DND-41 (cell line): ENCODE results near the gene UBA52.

ENCODE experiments used
- EZH2 ChIP-seq: IDR thresholded peaks from 3 replicates; pipeline ENCODE4 v1.6.1; 2012; ENCODE audit warnings: borderline replicate concordance, low read depth, mild to moderate bottlenecking, moderate library complexity, low read length, inconsistent platforms; ENCODE audit not compliant: severe bottlenecking
- TF ChIP-seq, protein P1 (sequence below): IDR thresholded peaks from 2 replicates; pipeline ENCODE4 v1.5.1; 2012; ENCODE audit warnings: borderline replicate concordance, low read length, moderate library complexity, mild to moderate bottlenecking; ENCODE audit not compliant: poor library complexity, severe bottlenecking; ENCODE audit errors: extremely low read depth

DNA sequence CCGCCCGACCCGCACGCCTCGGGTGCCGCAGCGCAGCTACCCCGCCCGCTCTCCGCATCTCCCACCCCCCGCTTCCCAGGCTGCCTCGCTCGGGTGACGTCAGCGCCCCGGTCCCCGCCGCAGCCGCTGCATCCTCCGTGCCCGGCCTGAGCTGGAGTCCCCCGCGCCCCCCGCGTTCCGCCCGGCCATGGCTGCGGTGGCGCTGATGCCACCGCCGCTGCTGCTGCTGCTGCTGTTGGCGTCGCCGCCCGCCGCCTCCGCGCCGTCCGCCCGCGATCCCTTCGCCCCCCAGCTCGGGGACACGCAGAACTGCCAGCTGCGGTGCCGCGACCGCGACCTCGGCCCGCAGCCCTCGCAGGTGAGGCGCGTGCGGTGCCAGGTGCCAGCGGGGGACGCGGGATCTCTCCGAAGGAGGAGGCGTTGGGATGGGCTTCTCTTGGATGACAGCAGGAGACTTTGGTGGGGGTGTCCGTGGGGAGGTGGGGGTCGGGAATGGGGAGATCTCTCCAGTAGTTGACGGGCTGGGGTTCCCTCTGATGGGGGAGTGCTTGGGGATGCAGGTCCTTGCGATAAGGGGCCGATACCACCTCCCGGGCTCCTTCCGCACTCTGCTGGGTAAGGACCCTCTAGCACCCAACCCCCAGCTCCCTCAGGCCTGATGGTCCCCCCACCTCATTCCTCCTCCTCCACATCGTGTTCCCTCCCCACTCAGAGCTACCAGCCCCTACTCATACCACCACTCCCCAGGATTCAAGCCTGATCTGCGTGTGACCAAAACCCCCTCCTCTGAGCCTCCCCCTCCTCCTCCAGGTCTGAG lies 41.3 kb downstream of the UBA52 start, which contains the start of gene TMEM59L:
- peak; percentile 82 for TF ChIP-seq EZH2
- TF ChIP-seq, protein P1, sequence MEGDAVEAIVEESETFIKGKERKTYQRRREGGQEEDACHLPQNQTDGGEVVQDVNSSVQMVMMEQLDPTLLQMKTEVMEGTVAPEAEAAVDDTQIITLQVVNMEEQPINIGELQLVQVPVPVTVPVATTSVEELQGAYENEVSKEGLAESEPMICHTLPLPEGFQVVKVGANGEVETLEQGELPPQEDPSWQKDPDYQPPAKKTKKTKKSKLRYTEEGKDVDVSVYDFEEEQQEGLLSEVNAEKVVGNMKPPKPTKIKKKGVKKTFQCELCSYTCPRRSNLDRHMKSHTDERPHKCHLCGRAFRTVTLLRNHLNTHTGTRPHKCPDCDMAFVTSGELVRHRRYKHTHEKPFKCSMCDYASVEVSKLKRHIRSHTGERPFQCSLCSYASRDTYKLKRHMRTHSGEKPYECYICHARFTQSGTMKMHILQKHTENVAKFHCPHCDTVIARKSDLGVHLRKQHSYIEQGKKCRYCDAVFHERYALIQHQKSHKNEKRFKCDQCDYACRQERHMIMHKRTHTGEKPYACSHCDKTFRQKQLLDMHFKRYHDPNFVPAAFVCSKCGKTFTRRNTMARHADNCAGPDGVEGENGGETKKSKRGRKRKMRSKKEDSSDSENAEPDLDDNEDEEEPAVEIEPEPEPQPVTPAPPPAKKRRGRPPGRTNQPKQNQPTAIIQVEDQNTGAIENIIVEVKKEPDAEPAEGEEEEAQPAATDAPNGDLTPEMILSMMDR = no peak
